D341Med (cell line): ENCODE measurements around the gene TMEM60.
"Not testable (repeated sequence)": the region's sequence is repeated elsewhere in the genome, so short reads cannot be mapped to it uniquely, and the experiment has no call there.

Experiments used
- DNase-seq: peaks from one replicate; pipeline ENCODE4 v3.0.0; 2012; ENCODE audit warnings: low spot score

The TMEM60 gene

DNA sequence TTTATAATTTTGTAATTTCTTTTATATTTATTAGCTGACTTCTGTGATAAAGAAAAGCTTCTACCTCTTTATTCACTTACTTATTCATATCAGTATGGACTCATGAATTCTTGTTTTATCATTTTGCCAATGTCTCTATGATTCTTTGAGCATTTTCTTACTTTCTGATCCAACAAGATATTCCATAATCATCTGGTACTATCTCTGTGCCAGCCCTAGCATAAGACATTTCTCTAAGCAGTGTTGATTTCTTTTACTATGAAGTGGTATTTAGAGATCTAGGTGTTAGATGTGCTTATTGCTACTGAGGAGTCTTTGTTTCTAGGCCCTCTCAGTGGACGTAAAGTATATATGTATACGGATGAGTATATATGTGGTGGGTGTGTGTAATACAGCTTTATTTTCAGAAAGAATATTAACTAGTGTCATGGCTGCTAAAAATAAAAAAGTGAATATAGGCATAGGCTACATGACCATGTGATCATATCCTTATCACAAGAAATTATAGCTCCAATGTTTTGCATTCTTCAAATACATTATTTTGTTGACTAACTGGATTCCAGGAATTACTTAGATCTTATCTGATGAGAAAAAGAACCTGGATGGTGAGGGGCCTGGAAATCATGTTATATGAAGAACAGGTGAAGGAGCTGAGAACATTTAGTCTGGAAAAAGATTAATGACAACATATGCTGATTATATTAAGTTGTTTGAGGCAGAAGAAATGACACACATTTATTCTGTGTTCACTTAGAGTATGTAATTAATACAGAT lies 13.5 kb upstream of the TMEM60 start:
- no peak for DNase-seq

- no peak for DNase-seq
Measured at GRCh38 chr7:77808517-77808916, 10.3 kb upstream of the TMEM60 start.

GRCh38 chr7:77806425-77806824 lies 8.2 kb upstream of the TMEM60 start:
- no peak for DNase-seq

DNA sequence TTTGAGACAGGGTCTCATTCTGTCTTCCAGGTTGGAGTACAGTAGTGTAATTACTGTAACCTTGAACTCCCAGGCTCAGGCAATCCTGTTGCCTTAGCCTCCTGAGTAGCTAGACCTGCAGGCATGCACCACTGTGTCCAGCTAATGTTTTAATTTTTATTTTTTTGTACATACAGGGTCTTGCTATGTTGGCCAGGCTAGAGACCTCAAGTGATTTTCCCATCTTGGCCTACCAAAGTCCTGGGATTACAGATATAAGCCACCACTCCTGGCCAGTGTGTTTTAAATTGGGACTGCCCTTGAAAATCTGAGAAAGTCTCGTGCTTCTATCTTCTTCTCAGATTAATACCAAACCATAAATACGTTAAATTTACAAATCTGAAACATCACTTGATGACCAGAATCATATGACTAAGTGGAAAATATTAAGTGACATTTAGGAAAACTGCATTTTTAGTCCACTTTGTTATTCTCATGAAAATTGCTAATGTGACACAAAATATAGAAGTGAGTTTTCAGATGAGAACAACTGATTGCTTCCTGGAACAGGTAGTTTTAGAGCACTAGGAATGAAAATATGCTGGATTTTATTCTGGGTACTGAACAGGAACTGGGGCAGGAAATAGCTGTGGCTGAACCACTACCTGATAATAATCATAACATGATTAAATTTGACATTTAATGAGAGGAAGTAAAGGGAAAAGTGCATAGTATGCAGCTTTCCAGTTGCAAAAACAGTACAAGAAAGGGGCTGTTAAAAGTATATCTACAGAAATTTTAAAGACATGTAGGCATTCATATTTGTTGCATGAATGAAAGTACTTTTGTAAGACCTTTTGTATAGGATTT lies 4.5 kb upstream of the TMEM60 start:
- no peak for DNase-seq

- no peak for DNase-seq
Measured at GRCh38 chr7:77800730-77801129, 2.5 kb upstream of the TMEM60 start.

DNA sequence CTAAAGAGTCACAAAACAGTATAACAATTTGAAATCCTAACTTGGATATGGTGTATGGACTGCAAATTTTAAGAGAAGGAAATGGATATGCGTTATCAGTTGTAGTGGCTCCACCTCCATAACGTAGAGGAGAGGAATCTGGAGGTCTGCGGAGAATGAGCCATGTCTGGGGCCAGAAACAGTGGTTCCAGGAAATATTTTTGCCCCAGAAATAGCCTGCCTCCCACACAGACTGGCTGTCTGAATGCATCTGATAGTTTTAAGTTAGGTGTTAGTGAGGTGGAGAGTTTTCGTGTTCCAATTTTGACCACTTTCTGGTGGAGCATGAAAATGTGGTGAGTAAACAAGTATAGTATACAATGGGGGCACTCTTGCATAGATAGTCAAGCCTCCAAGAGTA lies 1.9 kb upstream of the TMEM60 start:
- no peak for DNase-seq

DNA sequence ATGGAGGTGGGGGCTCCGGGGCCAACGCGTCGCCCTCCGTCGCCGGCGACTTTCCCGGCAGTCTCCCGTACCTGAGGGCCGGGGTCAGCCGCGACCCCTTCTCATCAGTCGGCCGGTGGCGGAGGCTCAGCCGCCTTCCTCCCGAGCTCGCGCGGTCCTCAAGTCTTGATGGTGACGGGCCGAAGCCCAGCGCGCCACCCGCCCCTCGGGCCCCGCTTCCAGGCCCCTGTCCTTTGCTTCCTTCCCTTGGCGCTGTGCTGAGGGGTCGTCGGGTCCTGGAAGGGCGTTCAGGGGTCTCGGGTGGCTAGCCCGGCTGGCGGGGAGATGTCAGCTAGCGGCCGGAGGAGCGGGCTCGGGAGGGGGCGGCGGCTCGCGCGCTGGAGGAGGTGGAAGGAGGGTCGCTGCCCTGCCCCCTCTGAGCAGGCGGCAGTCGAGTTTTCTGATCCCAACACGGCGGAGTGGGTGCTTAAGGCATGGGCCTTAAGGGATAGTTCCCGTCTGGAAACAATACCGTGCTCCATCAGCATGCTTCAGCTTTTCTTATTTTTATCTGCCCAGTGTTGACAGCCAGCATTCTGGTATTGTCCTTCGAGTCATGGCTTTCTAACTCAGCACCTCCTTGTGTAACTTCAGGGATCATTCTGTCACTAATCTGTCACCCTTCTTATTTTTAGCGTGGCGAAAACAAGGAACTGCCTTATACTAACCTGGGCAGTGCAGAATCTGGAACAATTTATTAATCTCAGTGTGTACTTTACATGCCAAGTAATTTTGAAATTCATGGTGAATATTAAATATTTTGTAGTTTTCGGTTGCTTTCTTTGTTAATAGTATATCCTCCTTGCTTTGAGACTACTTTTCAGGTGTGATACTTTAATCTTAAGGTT lies 1.1 kb upstream of the TMEM60 start:
- peak; percentile 69 for DNase-seq

- DNase-seq: peak; percentile 72
Measured at GRCh38 chr7:77797734-77798393, 370 bp downstream of the TMEM60 start.

DNA sequence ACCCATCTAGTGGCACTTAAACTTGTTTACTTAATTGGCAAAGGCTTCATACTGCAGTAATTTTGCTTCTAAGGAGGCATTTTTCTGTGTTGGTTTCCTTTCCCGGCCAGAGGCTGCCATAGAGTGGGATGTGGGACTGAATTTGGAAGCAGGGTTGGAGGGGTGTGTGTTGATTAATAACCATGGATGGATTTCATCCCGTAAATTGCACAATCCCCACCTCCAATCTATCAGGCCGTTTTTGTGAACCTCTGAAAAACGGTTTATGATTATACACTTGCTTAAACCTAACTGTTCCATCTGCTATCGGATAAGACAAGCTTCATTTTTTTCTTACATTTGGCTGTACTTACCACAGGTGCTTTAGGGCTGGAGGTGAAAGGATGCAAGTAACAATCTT lies 1.3 kb downstream of the TMEM60 start:
- peak; percentile 17 for DNase-seq

DNA sequence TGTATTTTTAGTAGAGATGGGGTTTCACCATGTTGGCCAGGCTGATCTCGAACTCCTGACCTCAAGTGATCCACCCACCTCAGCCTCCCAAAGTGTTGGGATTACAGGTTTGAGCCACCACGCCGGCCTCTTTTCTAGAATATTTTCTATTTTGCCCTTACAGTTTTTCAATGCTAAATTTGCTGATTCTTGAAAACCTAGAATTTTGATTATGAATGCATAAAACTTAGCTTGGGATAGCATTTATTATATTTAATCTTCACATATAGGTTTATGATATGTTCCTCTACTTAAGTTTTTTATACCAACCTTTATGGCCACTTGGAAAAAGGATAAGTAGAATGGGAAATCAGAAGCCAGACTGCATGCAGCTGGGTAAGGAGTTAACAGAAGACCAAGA lies 2.1 kb downstream of the TMEM60 start:
- DNase-seq: no peak

GRCh38 chr7:77794000-77794399 lies 4.2 kb downstream of the TMEM60 start:
- DNase-seq: no peak

DNA sequence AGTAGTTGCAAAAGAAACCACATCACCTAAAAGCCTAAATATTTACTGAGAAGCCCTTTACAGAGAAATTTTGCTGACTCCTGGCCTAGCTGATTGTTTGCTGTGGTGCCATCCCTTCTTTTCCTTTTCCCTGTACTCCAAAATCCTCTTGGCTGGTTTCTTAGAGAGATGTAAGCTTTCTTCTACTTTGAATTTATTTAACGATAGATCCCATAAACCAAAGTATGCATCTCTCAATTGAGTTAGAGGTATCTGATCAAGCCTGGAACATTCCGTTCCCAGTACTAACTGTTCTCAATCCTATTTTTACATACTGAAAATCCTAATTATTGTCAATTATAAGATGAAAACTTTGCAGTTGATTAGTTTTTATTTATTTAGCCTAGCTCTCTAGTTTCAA lies 6.3 kb downstream of the TMEM60 start:
- DNase-seq: no peak

DNA sequence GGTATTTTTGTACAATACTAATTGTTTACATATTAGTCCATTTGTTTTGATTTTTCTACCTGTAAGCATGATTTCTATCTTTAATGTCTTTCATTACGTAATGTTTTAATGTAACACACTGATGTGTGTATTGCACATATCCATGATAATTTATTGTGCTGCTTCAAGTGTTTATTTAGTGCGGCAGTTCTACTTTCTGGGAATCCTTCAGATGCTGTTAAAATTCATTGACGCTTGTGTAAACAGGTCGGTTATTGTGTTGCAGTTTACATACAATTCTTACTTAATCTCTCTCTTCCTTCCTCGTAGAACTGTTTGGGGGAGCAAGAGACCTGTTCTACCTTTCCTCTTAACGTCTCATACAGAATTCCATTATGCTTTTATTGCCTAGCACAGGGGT lies 6.9 kb downstream of the TMEM60 start:
- DNase-seq: no peak

- DNase-seq: no peak
Measured at GRCh38 chr7:77788327-77788902, 9.8 kb downstream of the TMEM60 start.

- no peak for DNase-seq
Measured at GRCh38 chr7:77786741-77787140, 11.5 kb downstream of the TMEM60 start.

DNA sequence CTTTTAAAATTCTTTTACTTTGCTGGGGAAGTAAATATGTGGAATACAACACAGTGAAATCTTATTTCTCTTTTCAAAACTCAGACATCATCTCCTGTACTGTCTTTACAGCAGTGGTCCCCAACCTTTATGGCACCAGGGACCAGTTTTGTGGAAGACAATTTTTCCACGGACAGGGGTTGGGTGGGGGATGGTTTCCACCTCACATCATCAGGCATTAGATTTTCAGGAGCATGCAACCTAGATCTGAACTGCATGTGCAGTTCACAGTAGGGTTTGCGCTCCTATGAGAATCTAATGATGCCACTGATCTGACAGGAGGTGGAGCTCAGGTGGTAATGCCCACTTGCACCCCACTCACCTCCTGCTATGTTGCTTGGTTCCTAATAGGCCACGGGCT lies 12.2 kb downstream of the TMEM60 start:
- DNase-seq: no peak

- DNase-seq: not testable (repeated sequence)
Measured at GRCh38 chr7:77784426-77784825, 13.8 kb downstream of the TMEM60 start.

GRCh38 chr7:77783545-77783944 lies 14.7 kb downstream of the TMEM60 start:
- no peak for DNase-seq

GRCh38 chr7:77783111-77783510 lies 15.1 kb downstream of the TMEM60 start:
- no peak for DNase-seq

DNA sequence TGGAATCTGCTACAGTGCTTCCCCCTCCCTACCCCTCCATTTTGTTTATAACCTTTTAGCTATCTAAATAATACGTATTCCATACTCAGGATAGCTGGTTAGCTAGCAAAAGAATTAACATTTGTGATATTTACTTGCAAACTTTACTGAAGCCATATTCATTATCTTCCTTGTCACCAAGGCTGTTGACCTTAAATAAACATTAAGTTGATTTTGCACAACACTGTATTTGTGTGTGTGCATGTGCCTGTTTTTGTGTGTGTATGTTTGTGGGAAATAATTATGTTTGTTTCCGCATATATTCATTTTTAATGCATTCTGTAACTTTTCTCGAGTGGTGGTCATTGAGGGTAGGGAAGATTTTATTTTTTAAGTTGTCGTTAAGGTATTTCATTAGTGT lies 15.9 kb downstream of the TMEM60 start:
- DNase-seq: no peak

DNA sequence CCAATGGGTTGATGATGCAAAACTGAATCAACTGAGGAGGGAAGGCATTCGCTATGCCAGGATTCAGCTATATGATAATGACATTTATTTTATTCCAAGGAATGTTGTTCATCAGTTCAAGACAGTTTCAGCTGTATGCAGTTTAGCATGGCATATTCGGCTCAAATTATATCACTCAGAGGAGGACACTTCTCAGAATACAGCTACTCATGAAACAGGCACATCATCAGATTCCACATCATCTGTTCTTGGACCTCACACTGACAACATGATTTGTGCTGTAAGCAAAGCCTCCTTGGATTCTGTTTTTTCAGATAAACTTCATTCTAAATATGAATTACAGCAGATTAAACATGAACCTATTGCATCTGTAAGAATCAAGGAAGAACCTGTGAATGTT lies 19.7 kb downstream of the TMEM60 start:
- DNase-seq: no peak

DNA sequence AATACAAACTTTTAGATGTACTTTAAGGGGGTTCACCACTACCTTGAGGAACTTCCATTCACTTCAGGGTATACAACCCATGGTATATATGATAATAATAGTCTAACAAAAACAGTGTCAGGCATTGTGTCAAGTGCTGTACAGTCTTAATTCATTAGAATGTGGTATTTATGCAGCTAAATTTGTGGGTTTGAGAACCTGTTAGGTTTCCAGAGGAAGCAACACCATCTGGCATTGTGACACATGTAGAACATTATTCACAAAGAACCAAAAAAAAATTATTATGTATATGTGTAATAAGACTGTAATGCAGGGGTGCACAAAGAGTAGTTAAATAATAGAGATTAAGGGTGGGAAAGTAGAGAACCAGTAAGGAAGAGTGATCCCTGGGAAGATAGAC lies 26.3 kb downstream of the TMEM60 start:
- no peak for DNase-seq
